Lower leg skin (tissue), 3 donors: Measurements from ENCODE around the gene ESCO1.

Source experiments
- POLR2A ChIP-seq, 2 donors: fragments of 450-650 bp; IDR thresholded peaks; one replicate each; pipeline ENCODE4 v1.6.1; 2016 to 2017; ENCODE audit warnings: antibody characterized with exemption in 2 of 2, mild to moderate bottlenecking in 1 of 2, moderate library complexity in 1 of 2
- TF ChIP-seq, protein P1 (sequence below), 3 donors: fragments of 450-650 bp; IDR thresholded peaks; one replicate each; pipeline ENCODE4 v1.5.1; 2016; ENCODE audit warnings: antibody characterized with exemption in 3 of 3, mild to moderate bottlenecking in 3 of 3, moderate library complexity in 2 of 3

DNA sequence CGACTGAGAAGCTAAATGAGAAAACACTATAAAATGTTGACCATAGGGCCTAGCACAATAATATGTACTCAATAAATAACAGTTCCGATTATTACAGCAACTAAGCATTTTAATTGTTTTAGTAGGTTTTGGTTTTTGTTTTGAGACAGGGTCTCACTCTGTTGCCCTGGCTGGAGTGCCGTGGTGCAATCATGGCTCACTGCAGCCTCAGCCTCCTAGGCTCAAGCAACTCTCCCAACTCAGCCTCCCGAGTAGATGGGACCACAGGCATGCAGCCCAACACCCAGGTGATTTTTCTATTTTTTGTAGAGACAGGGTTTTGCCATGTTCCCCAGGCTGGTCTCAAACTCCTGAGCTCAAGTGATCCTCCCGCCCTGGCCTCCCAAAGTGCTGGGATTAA, 54.1 kb downstream of the ESCO1 start:
- TF ChIP-seq, protein P1, sequence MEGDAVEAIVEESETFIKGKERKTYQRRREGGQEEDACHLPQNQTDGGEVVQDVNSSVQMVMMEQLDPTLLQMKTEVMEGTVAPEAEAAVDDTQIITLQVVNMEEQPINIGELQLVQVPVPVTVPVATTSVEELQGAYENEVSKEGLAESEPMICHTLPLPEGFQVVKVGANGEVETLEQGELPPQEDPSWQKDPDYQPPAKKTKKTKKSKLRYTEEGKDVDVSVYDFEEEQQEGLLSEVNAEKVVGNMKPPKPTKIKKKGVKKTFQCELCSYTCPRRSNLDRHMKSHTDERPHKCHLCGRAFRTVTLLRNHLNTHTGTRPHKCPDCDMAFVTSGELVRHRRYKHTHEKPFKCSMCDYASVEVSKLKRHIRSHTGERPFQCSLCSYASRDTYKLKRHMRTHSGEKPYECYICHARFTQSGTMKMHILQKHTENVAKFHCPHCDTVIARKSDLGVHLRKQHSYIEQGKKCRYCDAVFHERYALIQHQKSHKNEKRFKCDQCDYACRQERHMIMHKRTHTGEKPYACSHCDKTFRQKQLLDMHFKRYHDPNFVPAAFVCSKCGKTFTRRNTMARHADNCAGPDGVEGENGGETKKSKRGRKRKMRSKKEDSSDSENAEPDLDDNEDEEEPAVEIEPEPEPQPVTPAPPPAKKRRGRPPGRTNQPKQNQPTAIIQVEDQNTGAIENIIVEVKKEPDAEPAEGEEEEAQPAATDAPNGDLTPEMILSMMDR (IDR thresholded peaks at IDR 0.05), result no peak
- no peak for TF ChIP-seq POLR2A (IDR thresholded peaks at IDR 0.05)
